Endothelial cell of umbilical vein (primary cell): ENCODE data around the gene HS3ST3A1. TPM values are rescaled to one million over a fixed set of nuclear protein-coding genes. Genes with fewer than 3 reads are reported as not detected.

Experiments
- BruUV-seq: library from RNA; stranded (reverse); fragments of 400-500 nt; replicated peaks from 2 replicates; lab custom pipeline; 2021; lab: Mats Ljungman, UMichigan
- CTCF ChIA-PET: fragments of 300-600, 350-600 bp; sonication (Branson Sonifier 250); formaldehyde crosslinking; loops from one replicate; lab custom pipeline; 2021; ENCODE audit warnings: antibody characterized with exemption, inconsistent platforms; lab: Charles Lee
- POLR2A ChIA-PET: fragments of 300-600, 350-600 bp; sonication (Branson Sonifier 250); formaldehyde crosslinking; loops from one replicate; lab custom pipeline; 2021; ENCODE audit warnings: antibody characterized with exemption, inconsistent platforms; lab: Charles Lee
- DNase-seq: peaks from one replicate; pipeline ENCODE4 v3.0.0-alpha.2; 2011; ENCODE audit warnings: low read depth, low spot score
- FAIRE-seq: peaks from 2 replicates; lab custom pipeline; 2011; peaks lifted over from hg19 to GRCh38; lab: Jason Lieb, UNC
- H2AFZ ChIP-seq: 2 replicates; pipeline ENCODE4 v1.6.0; 2012; ENCODE audit warnings: low read depth, low read length, control low read depth, inconsistent platforms
- H3K27ac ChIP-seq: 2 replicates; pipeline ENCODE4 v1.5.1; 2011; ENCODE audit warnings: low read depth, mild to moderate bottlenecking, control low read depth, low read length, moderate library complexity; ENCODE audit not compliant: insufficient read depth
- H3K27me3 ChIP-seq, 2 experiments: 2 replicates each; pipeline versions ENCODE4 v1.6.0 to v1.6.1; 2011; ENCODE audit warnings: low read length in 2 of 2, mixed read lengths in 1 of 2; ENCODE audit not compliant: control insufficient read depth in 2 of 2, insufficient read depth in 2 of 2
- H3K36me3 ChIP-seq, 2 experiments: 2 replicates in 1 of 2; 3 replicates in 1 of 2; pipeline ENCODE4 v1.5.1; 2011; ENCODE audit warnings: low read length in 2 of 2, mild to moderate bottlenecking in 1 of 2, moderate library complexity in 1 of 2; ENCODE audit not compliant: control insufficient read depth in 2 of 2, insufficient read depth in 2 of 2; ENCODE audit errors: extremely low read depth in 1 of 2
- H3K4me1 ChIP-seq: 3 replicates; pipeline ENCODE4 v1.5.1; 2011; ENCODE audit warnings: mild to moderate bottlenecking, low read length; ENCODE audit not compliant: control insufficient read depth, insufficient read depth; ENCODE audit errors: extremely low read depth
- H3K4me2 ChIP-seq: 2 replicates; pipeline ENCODE4 v1.6.1; 2011; ENCODE audit warnings: low read length, control low read depth, mixed read lengths; ENCODE audit not compliant: insufficient read depth
- H3K4me3 ChIP-seq, 3 experiments: fragments of 200-600 bp in 1 of 3; sonication (generic), shearing (Covaris generic) in 1 of 3; replicated peaks in 1 of 3; 2 replicates each; pipeline ENCODE4 v1.5.1; 2011 to 2016; ENCODE audit warnings: control low read depth in 3 of 3, low read length in 3 of 3, mild to moderate bottlenecking in 2 of 3, inconsistent platforms in 1 of 3, low read depth in 1 of 3, moderate library complexity in 1 of 3; ENCODE audit not compliant: insufficient read depth in 1 of 3
- H3K79me2 ChIP-seq: 2 replicates; pipeline ENCODE4 v1.6.0; 2012; ENCODE audit warnings: low read length, inconsistent platforms; ENCODE audit not compliant: control insufficient read depth, insufficient read depth
- H3K9ac ChIP-seq: replicated peaks from 2 replicates; pipeline ENCODE3; 2011; ENCODE audit warnings: low read length, control low read depth; ENCODE audit not compliant: insufficient read depth; ENCODE audit errors: extremely low read depth
- H3K9me1 ChIP-seq: replicated peaks from 3 replicates; pipeline ENCODE4 v1.6.0; 2011; ENCODE audit warnings: mild to moderate bottlenecking, low read length; ENCODE audit not compliant: control insufficient read depth, insufficient read depth; ENCODE audit errors: extremely low read depth
- H3K9me3 ChIP-seq: replicated peaks from 2 replicates; pipeline ENCODE4 v1.5.1; 2012; ENCODE audit warnings: low read length, inconsistent platforms; ENCODE audit not compliant: control insufficient read depth, insufficient read depth
- H4K20me1 ChIP-seq: replicated peaks from 2 replicates; pipeline ENCODE3; 2011; ENCODE audit warnings: mild to moderate bottlenecking, low read length; ENCODE audit not compliant: control insufficient read depth, insufficient read depth; ENCODE audit errors: extremely low read depth
- CTCF ChIP-seq, 2 donors: IDR thresholded peaks; 1 replicate in 1 of 2; 2 replicates in 1 of 2; pipeline ENCODE4 v1.5.1; 2011; ENCODE audit warnings: low read length in 2 of 2, mild to moderate bottlenecking in 2 of 2, moderate library complexity in 2 of 2, control low read depth in 1 of 2, inconsistent platforms in 1 of 2, low read depth in 1 of 2; ENCODE audit not compliant: insufficient read depth in 1 of 2; ENCODE audit errors: extremely low read depth in 1 of 2
- EZH2 ChIP-seq: IDR thresholded peaks from 2 replicates; pipeline ENCODE4 v1.6.1; 2012; ENCODE audit warnings: borderline replicate concordance, low read depth, mild to moderate bottlenecking, moderate library complexity, low read length, inconsistent platforms; ENCODE audit not compliant: severe bottlenecking
- FOS ChIP-seq: IDR thresholded peaks from 2 replicates; pipeline ENCODE4 v1.6.1; 2011; ENCODE audit warnings: mild to moderate bottlenecking, low read length, moderate library complexity, borderline replicate concordance; ENCODE audit not compliant: insufficient read depth
- GATA2 ChIP-seq: IDR thresholded peaks from 2 replicates; pipeline ENCODE4 v1.7.0; 2011; ENCODE audit warnings: low read depth, mild to moderate bottlenecking, moderate library complexity, mixed read lengths, low read length; ENCODE audit not compliant: insufficient read length, insufficient read depth
- JUN ChIP-seq: IDR thresholded peaks from 2 replicates; pipeline ENCODE4 v1.6.1; 2011; ENCODE audit warnings: borderline replicate concordance, low read depth; ENCODE audit not compliant: insufficient read length, insufficient read depth
- MAX ChIP-seq: IDR thresholded peaks from 2 replicates; pipeline ENCODE4 v1.6.1; 2011; ENCODE audit not compliant: insufficient read depth, insufficient read length
- MYC ChIP-seq: IDR thresholded peaks from one replicate; pipeline ENCODE4 v1.6.1; 2011; ENCODE audit warnings: mild to moderate bottlenecking, low read depth, low read length
- POLR2A ChIP-seq: IDR thresholded peaks from 2 replicates; pipeline ENCODE4 v1.6.1; 2012; ENCODE audit warnings: low read depth, mild to moderate bottlenecking, control low read depth, low read length
- POLR2AphosphoS5 ChIP-seq: IDR thresholded peaks from 2 replicates; pipeline ENCODE4 v1.6.1; 2012; ENCODE audit warnings: low read depth, mild to moderate bottlenecking, control low read depth, low read length, moderate library complexity; ENCODE audit not compliant: insufficient read depth
- dilution Hi-C: fragments of 300-500 bp; cut with MboI; formaldehyde crosslinking; loops from one replicate; pipeline ENCODE4 v1.15.0; 2019; ENCODE audit warnings: low sequenced_read_pairs; ENCODE audit not compliant: extremely low pct_ligation_motif_present
- intact Hi-C: fragments of 100-400 bp; cut with micrococcal nuclease; formaldehyde crosslinking; loops from one replicate; pipeline ENCODE4 v1.10.0; 2022
- polyA plus RNA-seq, 4 experiments: library from polyadenylated mRNA; depleted of rRNA in 3 of 4; stranded (reverse) in 3 of 4; unstranded in 1 of 4; fragments of >200 nt; gene quantifications; 2 replicates each; pipeline versions ENCODE4 v1.2.1 to v1.2.3, GENCODE V29; 2011 to 2012; ENCODE audit warnings: missing spikeins in 1 of 4
- total RNA-seq: library from RNA; stranded (reverse); gene quantifications from 2 replicates; pipeline ENCODE4 v1.2.3, GENCODE V29; 2021

The HS3ST3A1 gene
- total and polyA plus RNA-seq, 2 donors (not counting 3 experiments of a cell fraction or from before 2014, with no cell fraction given), result not detected

GRCh38 chr17:13502263-13502662 lies 99.5 kb downstream of the HS3ST3A1 start:
- Histone ChIP-seq H3K4me2 (no peak overlapping the region), H3K9me1 (no peaks in the 10 kb centered on the region), H4K20me1 (no peaks in the 10 kb centered on the region), H3K4me1 (no peaks in the 10 kb centered on the region), H3K36me3 (no peaks in the 10 kb centered on the region), H3K9me3 (peaks cover 3% of the 10 kb centered on the region), H3K4me3 (no peak overlapping the region), H3K27ac (no peak overlapping the region), H3K27me3 (no peaks in the 10 kb centered on the region), H2AFZ (no peak overlapping the region), H3K9ac (no peak overlapping the region), H3K79me2 (no peaks in the 10 kb centered on the region)
- ChIA-PET CTCF (no interaction called here), POLR2A (no interaction called here)
- no TSS peak for BruUV-seq
- no peak for TF ChIP-seq JUN
- no peak for TF ChIP-seq FOS
- TF ChIP-seq EZH2, result no peak
- no peak for TF ChIP-seq MAX
- no peak for TF ChIP-seq GATA2
- TF ChIP-seq POLR2AphosphoS5, result no peak
- TF ChIP-seq CTCF (IDR thresholded peaks at IDR 0.05; ENCODE audit: extremely low read depth in 1 of 2, insufficient read depth in 1 of 2, low read depth in 1 of 2, low read length in 2 of 2), result no peak
- TF ChIP-seq MYC, result no peak
- TF ChIP-seq POLR2A, result no peak
- intact Hi-C loops (no loop called here), dilution Hi-C loops (no loop called here)
- DNase-seq (no peak), FAIRE-seq (no peak)
